GM12892 (cell line): ENCODE results near the gene ZFR.

Source experiments
- POLR2A ChIP-seq: IDR thresholded peaks from 2 replicates; pipeline ENCODE4 v1.6.1; 2011; ENCODE audit warnings: low read depth, low read length, control low read depth
- POLR2AphosphoS5 ChIP-seq: IDR thresholded peaks from 2 replicates; pipeline ENCODE4 v1.6.1; 2011; ENCODE audit warnings: low read depth, low read length, control low read depth
- TAF1 ChIP-seq: IDR thresholded peaks from 2 replicates; pipeline ENCODE4 v1.6.1; 2011; ENCODE audit warnings: low read depth, mild to moderate bottlenecking, control low read depth, low read length, borderline replicate concordance

GRCh38 chr5:32410630-32411029, 33.9 kb downstream of the ZFR start:
- TF ChIP-seq TAF1 (no peak), POLR2A (no peak), POLR2AphosphoS5 (no peak)
